CD4-positive, alpha-beta T cell treated with Interleukin-21 for 1 hour (primary cell): ENCODE data around the gene CFAP97D2.
A peak's percentile ranks its signal among the peaks of the same experiment; 100 is the strongest.

Source experiments
- DNase-seq: peaks from one replicate; pipeline ENCODE4 v3.0.0-alpha.2; 2020

CFAP97D2 gene

DNA sequence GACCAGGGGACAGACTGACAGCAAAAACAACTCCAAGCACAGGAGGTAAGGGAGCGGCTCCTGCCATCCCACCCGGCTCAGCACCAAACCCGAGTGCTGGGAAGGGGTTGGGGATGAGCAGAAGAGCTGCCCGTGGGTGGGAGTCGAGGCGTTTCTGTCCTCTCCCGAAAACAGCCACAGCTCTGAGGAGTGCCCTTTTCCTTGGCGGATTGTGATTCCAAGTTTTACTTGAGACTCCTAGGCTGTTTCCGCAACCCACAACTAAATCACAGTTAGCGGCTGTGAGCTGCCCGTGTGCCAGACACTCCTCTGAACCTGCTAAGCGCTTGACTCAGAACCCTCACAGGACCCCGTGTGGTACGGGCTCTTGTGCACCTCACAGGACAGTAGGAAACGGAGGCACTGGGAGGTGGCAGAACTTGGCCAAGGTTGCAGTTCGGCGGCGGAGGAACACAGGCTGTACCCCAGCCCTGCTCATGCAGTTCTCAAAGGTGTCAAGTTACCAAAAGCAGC lies 21.4 kb downstream of the CFAP97D2 start:
- DNase-seq = no peak

- DNase-seq = no peak
Observed at GRCh38 chr13:114202581-114202980, 23.5 kb downstream of the CFAP97D2 start.

DNA sequence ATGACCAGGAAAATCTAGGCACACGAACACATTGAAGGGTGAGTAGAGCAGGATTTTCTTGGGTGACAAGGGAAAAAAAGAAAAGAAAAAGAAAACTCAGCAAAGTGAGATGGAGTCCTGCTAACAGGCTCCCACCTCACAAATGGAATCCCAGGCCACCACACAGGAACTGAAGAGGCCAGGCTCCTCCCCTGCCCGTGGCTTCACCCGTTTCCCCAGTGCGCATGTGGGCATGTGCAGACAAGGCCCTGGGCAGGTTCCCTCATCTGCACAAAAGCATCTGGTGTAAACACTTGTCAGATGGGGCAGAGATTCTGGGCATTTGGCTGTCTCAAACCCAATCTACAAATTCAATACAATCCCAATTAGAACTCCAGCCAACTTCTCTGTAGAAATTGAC lies 24.5 kb downstream of the CFAP97D2 start:
- peak; percentile 41 for DNase-seq

GRCh38 chr13:114204894-114205293 lies 25.8 kb downstream of the CFAP97D2 start:
- peak; percentile 37 for DNase-seq

DNA sequence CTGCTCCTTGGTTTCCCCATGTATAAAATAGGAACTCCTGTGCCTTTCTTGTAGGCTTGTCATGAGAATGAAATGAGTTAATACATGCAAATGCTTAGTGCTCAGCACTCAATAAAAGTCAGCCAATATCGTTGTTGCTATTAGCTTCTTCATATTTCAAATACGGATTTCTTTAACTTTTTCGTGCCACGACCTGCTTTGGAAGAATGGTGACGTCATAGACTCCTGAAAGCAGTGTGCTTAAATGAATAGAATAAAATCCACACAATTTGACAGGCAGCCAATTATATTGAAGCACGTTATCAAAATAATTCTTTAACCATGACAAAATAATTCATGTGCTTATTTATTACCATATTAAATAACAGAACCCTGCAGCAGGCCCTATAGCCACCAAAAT lies 29.1 kb downstream of the CFAP97D2 start:
- DNase-seq = no peak

DNA sequence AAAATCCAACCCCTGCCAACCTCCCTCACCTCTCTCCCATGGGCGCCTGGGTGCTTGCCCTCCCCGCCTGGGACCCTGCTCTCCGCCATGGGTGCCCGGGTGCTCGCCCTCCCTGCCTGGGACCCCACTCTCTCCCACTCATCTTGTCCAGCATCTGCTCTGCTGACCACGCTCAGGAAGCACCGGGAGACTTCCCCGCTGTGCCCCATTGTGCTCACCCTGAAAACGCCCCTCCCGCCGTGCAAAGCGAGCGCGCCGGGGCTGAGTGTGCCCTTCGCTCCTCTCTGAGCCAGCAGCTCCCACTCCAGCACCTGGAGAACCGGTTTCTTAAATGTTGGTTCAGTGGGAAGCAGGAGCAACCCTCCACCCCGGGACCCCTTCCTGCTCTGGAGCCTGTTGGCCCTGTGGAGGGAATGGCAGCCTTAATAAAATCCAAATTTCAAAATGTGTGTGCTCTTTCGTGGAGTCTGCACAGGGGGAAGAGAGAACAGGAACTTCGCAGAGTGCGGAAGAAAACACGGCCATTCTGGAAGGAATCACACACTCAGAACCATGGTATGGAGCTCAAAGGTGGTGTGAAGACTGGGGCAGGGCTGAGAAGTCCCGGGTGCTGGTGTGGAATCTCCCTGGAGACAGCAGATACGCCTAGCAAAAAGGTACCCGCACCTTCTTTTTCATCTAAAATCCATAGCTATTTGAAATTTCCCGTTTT lies 32.5 kb downstream of the CFAP97D2 start:
- no peak for DNase-seq

DNA sequence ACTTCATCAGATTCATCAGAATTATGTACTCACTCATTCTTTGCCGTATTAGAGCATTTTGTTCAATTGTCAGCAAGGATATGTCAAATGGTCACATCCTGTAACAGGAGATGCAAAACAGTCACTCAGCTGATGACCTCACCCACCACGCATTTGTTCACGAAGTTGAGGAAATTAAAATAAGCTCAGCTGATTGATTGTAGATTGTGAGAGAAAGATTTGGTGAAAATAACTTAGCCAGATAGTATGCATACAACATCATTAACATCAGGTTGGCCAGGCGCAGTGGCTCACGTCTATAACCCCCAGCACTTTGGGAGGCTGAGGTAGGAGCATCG lies 33.1 kb downstream of the CFAP97D2 start:
- no peak for DNase-seq

DNA sequence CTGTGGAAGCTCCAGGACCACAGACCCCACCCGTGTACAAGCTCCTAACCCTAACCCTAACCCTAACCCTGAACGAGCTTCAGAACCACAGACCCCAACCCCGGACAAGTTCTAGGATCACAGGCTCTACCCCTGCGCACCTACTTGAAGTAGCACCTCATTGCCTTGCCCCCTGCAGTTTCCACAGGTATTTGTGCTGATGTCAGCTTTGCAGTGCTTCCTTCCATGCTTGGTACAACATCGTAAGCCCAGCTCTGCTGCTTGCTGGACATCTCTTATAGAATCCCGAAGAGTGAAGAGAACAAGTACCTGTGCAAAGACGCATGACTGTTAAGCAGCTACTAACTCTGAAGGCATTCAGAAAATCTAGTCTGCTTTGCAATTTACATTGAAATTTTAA lies 34.9 kb downstream of the CFAP97D2 start:
- DNase-seq = no peak

- DNase-seq = no peak
Observed at GRCh38 chr13:114219392-114219791, 40.3 kb downstream of the CFAP97D2 start.

DNA sequence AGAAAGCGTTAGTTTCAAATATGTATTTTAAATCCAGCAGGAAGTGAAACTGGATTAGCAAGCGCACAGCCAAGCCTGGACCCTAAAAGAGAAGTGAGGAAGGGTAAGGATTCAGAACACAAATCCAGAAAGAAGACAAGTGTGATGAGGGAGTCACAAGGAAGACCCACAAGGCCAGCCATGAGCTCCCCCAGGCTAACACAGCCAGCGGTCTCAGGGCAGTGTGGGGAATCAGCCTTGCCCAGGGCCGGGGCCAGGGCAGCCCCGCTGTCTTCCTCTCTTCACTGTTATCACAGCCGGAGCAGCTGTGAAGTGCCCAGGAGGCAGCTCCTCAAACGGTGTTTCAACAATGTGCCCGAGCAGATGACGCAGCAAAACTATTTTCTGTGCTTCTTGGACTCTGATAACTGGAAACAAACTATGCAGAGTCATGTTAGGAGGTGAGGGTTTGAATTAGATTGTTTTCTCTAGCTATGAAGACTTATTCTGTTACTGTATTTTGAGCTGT lies 43.5 kb downstream of the CFAP97D2 start:
- no peak for DNase-seq

DNA sequence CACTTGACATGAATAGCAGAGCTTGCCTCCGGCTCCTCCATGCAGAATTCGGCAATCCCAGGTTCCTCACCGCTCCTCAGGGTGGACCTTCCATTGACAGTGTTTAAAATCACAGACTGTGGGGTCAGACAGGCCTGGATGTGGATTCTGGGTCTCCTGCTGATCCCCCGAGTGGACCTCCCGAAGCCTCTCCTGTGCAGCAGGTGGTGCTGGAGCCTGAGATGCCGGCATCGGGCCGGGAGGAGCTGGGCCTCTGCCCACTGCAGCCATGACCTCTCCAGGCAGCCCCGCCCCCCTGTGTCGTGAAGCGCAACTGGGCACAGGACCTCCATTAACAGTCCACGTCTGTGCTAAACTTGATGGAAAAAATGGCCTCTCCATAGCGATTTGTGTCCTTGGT lies 45.1 kb downstream of the CFAP97D2 start:
- no peak for DNase-seq

GRCh38 chr13:114225610-114226009 lies 46.6 kb downstream of the CFAP97D2 start:
- no peak for DNase-seq

GRCh38 chr13:114226088-114226487 lies 47.0 kb downstream of the CFAP97D2 start:
- DNase-seq = no peak

GRCh38 chr13:114226699-114227323 lies 47.8 kb downstream of the CFAP97D2 start:
- DNase-seq = peak; percentile 87

GRCh38 chr13:114227528-114227927 lies 48.5 kb downstream of the CFAP97D2 start:
- no peak for DNase-seq

GRCh38 chr13:114228176-114228575 lies 49.1 kb downstream of the CFAP97D2 start:
- no peak for DNase-seq

DNA sequence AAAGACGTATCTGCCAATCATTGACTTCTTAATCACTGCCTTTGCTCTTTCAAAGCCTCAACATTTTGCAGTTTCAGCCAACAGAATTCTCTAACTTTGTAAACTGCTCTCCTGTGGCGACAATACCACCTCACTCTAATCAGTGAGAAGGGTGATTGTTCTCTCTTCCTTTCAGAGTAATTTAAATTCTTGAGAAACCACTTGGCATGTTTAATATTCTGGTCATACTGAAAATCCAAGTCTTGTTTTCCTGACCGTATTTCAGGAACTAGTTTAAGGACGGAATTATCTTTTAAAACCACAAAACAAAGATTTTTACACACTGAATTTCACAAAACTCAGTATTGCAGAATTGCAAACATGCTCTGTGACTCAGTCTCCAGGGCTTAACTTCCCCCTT lies 50.4 kb downstream of the CFAP97D2 start:
- DNase-seq = no peak

DNA sequence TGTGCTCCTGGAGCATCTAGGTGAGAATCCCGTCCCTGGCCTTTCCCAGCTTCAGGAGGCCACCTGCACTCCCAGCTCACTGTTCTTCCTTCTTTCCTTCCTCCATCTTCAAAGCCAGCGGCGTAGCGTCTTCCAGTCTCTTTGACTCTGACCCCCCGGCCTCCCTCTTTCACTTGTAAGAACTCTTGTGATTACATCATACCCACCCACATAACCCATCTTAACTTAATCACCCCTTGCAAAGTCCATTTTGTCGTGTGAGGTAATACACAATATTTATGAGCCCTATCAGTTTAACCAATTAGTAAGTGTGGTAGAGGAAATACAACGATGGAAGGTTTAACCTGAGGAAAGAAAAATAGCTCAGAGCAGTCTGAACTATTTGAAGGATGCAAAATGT lies 51.1 kb downstream of the CFAP97D2 start:
- no peak for DNase-seq

DNA sequence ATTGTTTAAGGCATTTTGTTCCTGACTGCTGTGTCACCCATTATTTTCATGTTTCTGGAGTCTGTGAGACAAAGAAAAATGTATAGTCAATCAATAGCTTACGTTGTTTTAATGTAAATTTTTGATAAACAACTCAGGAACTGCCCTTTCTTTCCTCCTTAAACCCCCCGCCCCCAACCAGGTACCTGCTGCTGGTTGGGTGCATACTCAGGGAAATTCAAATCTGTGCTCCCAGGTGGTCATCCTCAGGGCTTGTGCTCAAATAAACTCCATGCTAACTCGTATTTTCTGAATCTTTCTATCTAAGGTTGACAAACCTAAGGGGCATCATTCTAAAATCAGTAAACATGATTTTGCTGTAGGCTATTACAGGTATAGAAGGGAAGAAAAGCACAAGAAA lies 51.5 kb downstream of the CFAP97D2 start:
- no peak for DNase-seq

GRCh38 chr13:114231886-114232285 lies 52.8 kb downstream of the CFAP97D2 start:
- DNase-seq = no peak

- no peak for DNase-seq
Observed at GRCh38 chr13:114234266-114234644, 55.2 kb downstream of the CFAP97D2 start.

DNA sequence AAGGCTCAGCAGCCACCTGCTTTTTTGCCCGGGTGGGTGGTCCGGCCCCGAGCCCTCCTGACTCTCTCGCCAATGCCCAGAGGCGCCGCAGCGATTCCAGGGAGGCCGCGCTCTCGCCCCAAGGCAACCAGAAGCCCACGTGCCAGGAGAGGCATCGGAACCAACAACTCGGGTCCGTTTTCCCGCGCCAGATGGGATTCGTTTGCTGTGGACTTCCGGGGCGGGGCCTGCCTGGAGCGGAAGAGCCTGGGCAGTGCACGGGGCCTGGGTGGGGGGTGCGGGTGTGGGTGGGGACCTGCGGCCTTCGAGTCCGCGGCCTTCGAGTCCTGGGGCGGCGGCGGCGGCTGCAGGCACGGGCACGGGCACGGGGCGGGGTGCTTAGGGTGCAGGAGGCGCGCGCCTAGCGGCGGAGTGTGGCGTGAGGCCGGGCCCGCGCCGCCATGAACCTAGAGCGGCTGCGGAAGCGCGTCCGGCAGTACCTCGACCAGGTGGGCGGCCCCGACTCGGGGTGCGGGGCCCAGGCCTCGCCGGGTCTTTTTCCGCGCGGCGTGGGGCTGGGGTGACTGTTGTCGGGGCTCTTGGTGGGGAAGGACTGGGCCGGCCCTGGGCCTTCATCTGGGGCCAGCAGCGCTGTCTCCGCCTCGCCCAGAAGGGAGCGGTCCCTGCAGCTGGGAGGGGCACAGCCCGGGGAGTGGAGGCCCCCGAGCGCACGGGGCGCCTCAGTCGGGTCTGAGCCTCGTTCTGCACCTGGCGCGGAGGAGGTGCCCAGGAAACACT lies 55.8 kb downstream of the CFAP97D2 start, which contains the start of gene CDC16:
TSS of gene CDC16 (plus strand) at position 253 of the 777 bp plus-strand sequence. CDS start at position 441, 188 bp downstream.
- peak; percentile 80 for DNase-seq

- no peak for DNase-seq
Observed at GRCh38 chr13:114235697-114236096, 56.6 kb downstream of the CFAP97D2 start.

- DNase-seq = no peak
Observed at GRCh38 chr13:114236227-114236626, 57.2 kb downstream of the CFAP97D2 start.
